Upper lobe of left lung (tissue), 6 donors: ENCODE data around the gene DAG1. TPM values are rescaled to one million over a fixed set of nuclear protein-coding genes. Genes with fewer than 3 reads are reported as not detected.

Experiments
- ATAC-seq, 2 donors: fragments of 200-7000 bp; cut with Tn5 transposase; one replicate each; pipeline ENCODE4 v1.9.1; 2022; ENCODE audit warnings: mild to moderate bottlenecking in 2 of 2, moderate library complexity in 2 of 2; ENCODE audit not compliant: low FRiP score in 2 of 2
- DNase-seq, 2 donors: peaks; one replicate each; pipeline ENCODE4 v3.0.0-alpha.2; 2019 to 2020
- H3K27ac ChIP-seq, 4 donors: fragments of 200-600 bp; sonication (generic); one replicate each; pipeline ENCODE4 v1.5.1; 2016 to 2019
- H3K27me3 ChIP-seq, 4 donors: fragments of 200-600 bp; sonication (generic); one replicate each; pipeline ENCODE4 v1.5.1; 2017 to 2019
- H3K36me3 ChIP-seq, 4 donors: fragments of 200-600 bp; sonication (generic); one replicate each; pipeline ENCODE4 v1.5.1; 2016 to 2019
- H3K4me1 ChIP-seq, 4 donors: fragments of 200-600 bp; sonication (generic); one replicate each; pipeline ENCODE4 v1.5.1; 2018 to 2019
- H3K4me3 ChIP-seq, 4 donors: fragments of 200-600 bp; sonication (generic); one replicate each; pipeline ENCODE4 v1.5.1; 2017 to 2019; ENCODE audit warnings: mild to moderate bottlenecking in 2 of 4, moderate library complexity in 1 of 4
- H3K9me3 ChIP-seq, 4 donors: fragments of 200-600 bp; sonication (generic); one replicate each; pipeline ENCODE4 v1.5.1; 2018 to 2019
- CTCF ChIP-seq, 6 experiments: fragments of 450-650 bp in 4 of 6; fragments of 200-600 bp in 2 of 6; sonication (generic) in 2 of 6; IDR thresholded peaks; one replicate each; pipeline ENCODE4 v1.5.1; 2016 to 2019; ENCODE audit warnings: antibody characterized with exemption in 6 of 6
- EP300 ChIP-seq, 4 donors: sonication (generic); formaldehyde crosslinking; IDR thresholded peaks; one replicate each; pipeline ENCODE4 v1.5.1; 2017; ENCODE audit warnings: antibody characterized with exemption in 4 of 4, control low read depth in 2 of 4
- POLR2A ChIP-seq, 4 donors: fragments of 450-650 bp; IDR thresholded peaks; one replicate each; pipeline ENCODE4 v1.5.1; 2016 to 2017; ENCODE audit warnings: antibody characterized with exemption in 4 of 4, mild to moderate bottlenecking in 2 of 4
- POLR2AphosphoS5 ChIP-seq, 2 donors: sonication (generic); formaldehyde crosslinking; IDR thresholded peaks; one replicate each; pipeline ENCODE4 v1.5.1; 2017; ENCODE audit warnings: antibody characterized with exemption in 2 of 2
- WGBS, 2 donors: methylation state at CpG; one replicate each; pipeline ENCODE4 v1.1.5; 2017 to 2018; 5-methylcytosine and 5-hydroxymethylcytosine counted together
- total RNA-seq, 6 donors: library from RNA; depleted of rRNA in 4 of 6; stranded (reverse); fragments of >200 nt in 4 of 6; gene quantifications; one replicate each; pipeline versions ENCODE4 v1.1.0 to v1.2.1, GENCODE V29; 2016 to 2021
- donor health status: DM: no; HTN: no; CAD: no; lungs with moderate emphysema.
- donor health status: DM: no; HTN: yes; CAD: no; lungs with severe emphysema.

Gene DAG1
- total RNA-seq, 6 donors from 2014 or later: 22.0 to 104 (median 73.5) TPM

- peaks cover 0 to 19% (median 4%) of the 10 kb centered on the region in 4 donors for H3K36me3 ChIP-seq
- H3K4me3 ChIP-seq: no peak overlapping the region
- H3K4me1 ChIP-seq: peaks cover 0 to 12% (median 0%) of the 10 kb centered on the region in 4 donors
- no peak for ATAC-seq
- TF ChIP-seq POLR2A (IDR thresholded peaks at IDR 0.05): no peak
- TF ChIP-seq CTCF (IDR thresholded peaks at IDR 0.05): no peak
- H3K27me3 ChIP-seq: no peaks in the 10 kb centered on the region
- H3K9me3 ChIP-seq: no peaks in the 10 kb centered on the region
- DNase-seq: no peak
- no peak overlapping the region for H3K27ac ChIP-seq
Observed at GRCh38 chr3:49482766-49483165, 12.7 kb downstream of the DAG1 start.

GRCh38 chr3:49484471-49484870 is 14.4 kb downstream of the DAG1 start:
- H3K4me1 ChIP-seq: peaks cover 0 to 12% (median 0%) of the 10 kb centered on the region in 4 donors
- no peaks in the 10 kb centered on the region for H3K9me3 ChIP-seq
- DNase-seq: no peak
- WGBS, 2 donors: 60 to 91% methylated on average over 3 of the region's 3 CpGs
- H3K27me3 ChIP-seq: no peaks in the 10 kb centered on the region
- H3K4me3 ChIP-seq: no peak overlapping the region
- no peak overlapping the region for H3K27ac ChIP-seq
- ATAC-seq: no peak
- TF ChIP-seq POLR2AphosphoS5 (IDR thresholded peaks at IDR 0.05) (no peak), CTCF (IDR thresholded peaks at IDR 0.05) (no peak), POLR2A (IDR thresholded peaks at IDR 0.05) (no peak), EP300 (IDR thresholded peaks at IDR 0.05) (no peak)
- peaks cover 0 to 24% (median 5%) of the 10 kb centered on the region in 4 donors for H3K36me3 ChIP-seq

GRCh38 chr3:49489247-49489646 is 19.2 kb downstream of the DAG1 start:
- Histone ChIP-seq H3K9me3 (no peaks in the 10 kb centered on the region), H3K27ac (no peak overlapping the region), H3K4me3 (no peak overlapping the region), H3K27me3 (no peaks in the 10 kb centered on the region), H3K4me1 (peaks cover 4 to 22% (median 6%) of the 10 kb centered on the region in 4 donors), H3K36me3 (peaks cover 0 to 27% (median 9%) of the 10 kb centered on the region in 4 donors)
- ATAC-seq (no peak), DNase-seq (no peak)
- 93 to 96% methylated on average over 7 of the region's 7 CpGs for WGBS, 2 donors
- TF ChIP-seq POLR2A (IDR thresholded peaks at IDR 0.05) (no peak), CTCF (IDR thresholded peaks at IDR 0.05) (no peak), POLR2AphosphoS5 (IDR thresholded peaks at IDR 0.05) (no peak), EP300 (IDR thresholded peaks at IDR 0.05) (no peak)

GRCh38 chr3:49492969-49493368 is 22.9 kb downstream of the DAG1 start:
- DNase-seq (no peak), ATAC-seq (no peak)
- H3K36me3 ChIP-seq: peaks cover 0 to 26% (median 9%) of the 10 kb centered on the region in 4 donors
- H3K4me3 ChIP-seq: no peak overlapping the region
- TF ChIP-seq CTCF (IDR thresholded peaks at IDR 0.05) (no peak), EP300 (IDR thresholded peaks at IDR 0.05) (no peak), POLR2AphosphoS5 (IDR thresholded peaks at IDR 0.05) (no peak), POLR2A (IDR thresholded peaks at IDR 0.05) (no peak)
- H3K4me1 ChIP-seq: peaks cover 6 to 17% (median 14%) of the 10 kb centered on the region in 4 donors
- 93 to 97% methylated on average over 4 of the region's 4 CpGs for whole genome bisulfite sequencing, 2 donors
- no peaks in the 10 kb centered on the region for H3K9me3 ChIP-seq
- H3K27ac ChIP-seq: no peak overlapping the region
- no peaks in the 10 kb centered on the region for H3K27me3 ChIP-seq

GRCh38 chr3:49493901-49494300 is 23.8 kb downstream of the DAG1 start:
- ATAC-seq (no peak), DNase-seq (no peak)
- no peaks in the 10 kb centered on the region for H3K27me3 ChIP-seq
- TF ChIP-seq POLR2AphosphoS5 (IDR thresholded peaks at IDR 0.05): no peak
- no peak for TF ChIP-seq CTCF (IDR thresholded peaks at IDR 0.05)
- no peak for TF ChIP-seq POLR2A (IDR thresholded peaks at IDR 0.05)
- no peak for TF ChIP-seq EP300 (IDR thresholded peaks at IDR 0.05)
- H3K4me3 ChIP-seq: no peak overlapping the region
- WGBS, 2 donors: 71 to 74% methylated on average over 2 of the region's 2 CpGs
- no peaks in the 10 kb centered on the region for H3K9me3 ChIP-seq
- H3K36me3 ChIP-seq: peaks cover 0 to 17% (median 6%) of the 10 kb centered on the region in 4 donors
- H3K4me1 ChIP-seq: peaks cover 6 to 26% (median 21%) of the 10 kb centered on the region in 4 donors
- no peak overlapping the region for H3K27ac ChIP-seq
